Hepatocyte (in vitro differentiated cells): ENCODE results near the gene ITPKA. TPM values are rescaled to one million over a fixed set of nuclear protein-coding genes. Genes with fewer than 3 reads are reported as not detected.
A peak's percentile ranks its signal among the peaks of the same experiment; 100 is the strongest.

ENCODE experiments used
- DNase-seq: peaks from one replicate; pipeline ENCODE4 v3.0.0-alpha.2; 2016; ENCODE audit warnings: low spot score
- H2AFZ ChIP-seq: fragments of 200-600 bp; sonication (generic); 2 replicates; pipeline ENCODE4 v1.6.0; 2016; ENCODE audit warnings: antibody characterized with exemption, mild to moderate bottlenecking
- H3K27ac ChIP-seq: fragments of 200-600 bp; sonication (generic); 2 replicates; pipeline ENCODE4 v1.5.1; 2016; ENCODE audit warnings: mild to moderate bottlenecking
- H3K27me3 ChIP-seq: fragments of 200-600 bp; sonication (generic); 2 replicates; pipeline ENCODE4 v1.6.1; 2016
- H3K36me3 ChIP-seq: fragments of 200-600 bp; sonication (generic); replicated peaks from 2 replicates; pipeline ENCODE4 v1.5.1; 2016; ENCODE audit warnings: low read depth; ENCODE audit not compliant: insufficient read depth
- H3K4me1 ChIP-seq: fragments of 200-600 bp; sonication (generic); 2 replicates; pipeline ENCODE4 v1.5.1; 2016; ENCODE audit warnings: mild to moderate bottlenecking, moderate library complexity; ENCODE audit not compliant: insufficient read depth
- H3K4me2 ChIP-seq: fragments of 200-600 bp; sonication (generic); 2 replicates; pipeline ENCODE4 v1.6.0; 2016
- H3K4me3 ChIP-seq: fragments of 200-600 bp; sonication (generic); 2 replicates; pipeline ENCODE4 v1.5.1; 2016; ENCODE audit warnings: mild to moderate bottlenecking
- H3K79me2 ChIP-seq: fragments of 200-600 bp; sonication (generic); 2 replicates; pipeline ENCODE4 v1.6.0; 2017; ENCODE audit warnings: mild to moderate bottlenecking
- H3K9me2 ChIP-seq: fragments of 200-600 bp; sonication (generic); replicated peaks from 2 replicates; pipeline ENCODE4 v1.6.0; 2017; ENCODE audit warnings: mild to moderate bottlenecking; ENCODE audit not compliant: insufficient read depth
- H3K9me3 ChIP-seq: fragments of 200-600 bp; sonication (generic); 2 replicates; pipeline ENCODE4 v1.5.1; 2016; ENCODE audit warnings: low read depth, mild to moderate bottlenecking
- H4K20me1 ChIP-seq: fragments of 200-600 bp; sonication (generic); 2 replicates; pipeline ENCODE4 v1.6.0; 2016; ENCODE audit warnings: mild to moderate bottlenecking; ENCODE audit not compliant: insufficient read depth, poor library complexity, severe bottlenecking
- CTCF ChIP-seq: fragments of 200-600 bp; sonication (generic); IDR thresholded peaks from 2 replicates; pipeline ENCODE4 v1.5.1; 2016; ENCODE audit warnings: antibody characterized with exemption, mild to moderate bottlenecking; ENCODE audit not compliant: poor library complexity
- EZH2 ChIP-seq: fragments of 200-600 bp; sonication (generic); IDR thresholded peaks from 2 replicates; pipeline ENCODE4 v1.6.1; 2016; ENCODE audit warnings: antibody characterized with exemption, mild to moderate bottlenecking, borderline replicate concordance
- EZH2phosphoT487 ChIP-seq: fragments of 200-600 bp; sonication (generic); IDR thresholded peaks from one replicate; pipeline ENCODE4 v1.6.1; 2018; ENCODE audit warnings: antibody characterized with exemption, mild to moderate bottlenecking, low read depth, moderate library complexity; ENCODE audit not compliant: unreplicated experiment, severe bottlenecking
- WGBS: methylation state at CpG from one replicate; pipeline ENCODE4 v1.1.6; 2016; ENCODE audit warnings: low lambda C conversion rate; ENCODE audit errors: missing lambda C conversion rate; 5-methylcytosine and 5-hydroxymethylcytosine counted together
- polyA plus RNA-seq: library from polyadenylated mRNA; unstranded; fragments of >200 nt; fragmentation: Nextera tagmentation; extraction: Ambion mirVana; gene quantifications from 2 replicates; pipeline ENCODE4 v1.2.1, GENCODE V29; 2016
- total RNA-seq: library from RNA; depleted of rRNA; stranded (reverse); fragments of >200 nt; gene quantifications from 2 replicates; pipeline ENCODE4 v1.2.3, GENCODE V29; 2014

The ITPKA gene
- total and polyA plus RNA-seq, 2 experiments from 2014 or later: 20.5 to 33.3 TPM

DNA sequence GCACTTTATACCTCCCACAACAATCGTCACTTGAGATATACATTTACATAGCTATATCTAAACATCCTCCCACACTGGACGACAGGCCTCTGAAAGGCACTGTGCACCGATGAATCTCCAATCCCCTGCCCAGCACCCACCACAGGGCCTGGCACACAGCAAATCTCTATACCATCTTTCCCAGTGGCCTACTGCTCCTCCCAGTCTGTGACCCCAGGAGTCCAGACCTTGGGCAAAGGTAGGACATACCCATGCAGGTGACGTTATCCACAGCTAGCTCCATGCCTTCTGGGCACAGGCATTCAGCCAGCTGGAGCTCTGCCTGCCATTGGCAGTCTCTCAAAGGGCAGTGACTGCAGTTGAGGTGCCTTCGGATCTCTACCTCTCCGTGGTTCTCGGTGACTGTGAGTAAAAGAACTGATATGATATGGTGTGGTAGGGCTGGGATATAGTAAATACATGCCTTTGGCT lies 14.2 kb downstream of the ITPKA start:
- Histone ChIP-seq H3K9me3 (no peaks in the 10 kb centered on the region), H3K4me3 (no peak overlapping the region), H3K79me2 (no peaks in the 10 kb centered on the region), H4K20me1 (peaks cover 2% of the 10 kb centered on the region), H3K27me3 (peaks cover 46% of the 10 kb centered on the region), H3K9me2 (no peaks in the 10 kb centered on the region), H3K27ac (no peak overlapping the region), H3K4me1 (peaks cover 13% of the 10 kb centered on the region), H3K4me2 (no peak overlapping the region), H2AFZ (no peak overlapping the region), H3K36me3 (no peaks in the 10 kb centered on the region)
- no peak for DNase-seq
- 83% methylated on average over 7 of the region's 7 CpGs for WGBS
- no peak for TF ChIP-seq EZH2phosphoT487
- TF ChIP-seq CTCF: no peak
- TF ChIP-seq EZH2: no peak

- H3K9me3 ChIP-seq: no peaks in the 10 kb centered on the region
- peaks cover 2% of the 10 kb centered on the region for H4K20me1 ChIP-seq
- H3K4me3 ChIP-seq: no peak overlapping the region
- H3K79me2 ChIP-seq: no peaks in the 10 kb centered on the region
- whole genome bisulfite sequencing: 56% methylated on average over 7 of the region's 7 CpGs
- H3K27me3 ChIP-seq: peaks cover 46% of the 10 kb centered on the region
- DNase-seq: no peak
- H3K27ac ChIP-seq: no peak overlapping the region
- peaks cover 21% of the 10 kb centered on the region for H3K4me1 ChIP-seq
- no peaks in the 10 kb centered on the region for H3K9me2 ChIP-seq
- H3K4me2 ChIP-seq: peak overlapping the region; percentile 97
- no peak overlapping the region for H2AFZ ChIP-seq
- H3K36me3 ChIP-seq: no peaks in the 10 kb centered on the region
- TF ChIP-seq EZH2: peak; percentile 59
- no peak for TF ChIP-seq CTCF
- no peak for TF ChIP-seq EZH2phosphoT487
Measured at GRCh38 chr15:41510728-41511127, 17.1 kb downstream of the ITPKA start.

DNA sequence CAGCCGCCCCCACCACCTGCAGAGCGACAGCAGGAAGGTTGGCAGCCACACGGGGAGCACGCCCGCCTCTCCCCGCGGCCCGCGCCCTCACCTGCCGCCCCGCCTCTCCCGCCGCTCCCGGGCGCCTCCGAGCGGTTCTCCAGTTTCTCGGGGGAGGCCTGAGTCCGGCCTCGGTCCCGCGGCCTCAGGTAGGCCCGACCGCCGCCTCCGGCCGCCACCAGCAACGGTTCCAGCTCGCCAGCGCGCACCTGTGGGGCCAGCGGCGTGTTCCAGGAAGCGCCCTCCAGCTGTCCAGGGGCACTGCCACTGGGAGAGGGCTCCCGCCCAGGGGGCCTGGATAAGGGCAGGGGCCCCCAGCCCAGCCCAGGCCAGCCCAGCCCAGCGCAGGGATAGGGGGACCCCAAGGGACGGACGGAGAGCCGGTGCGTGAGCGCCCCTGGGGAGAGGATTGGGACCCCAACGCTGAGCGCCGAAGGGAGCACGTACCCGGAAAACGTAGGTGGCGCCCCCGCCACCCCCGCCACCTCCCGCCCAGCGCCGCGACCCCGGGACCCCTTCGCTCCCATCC lies 17.7 kb downstream of the ITPKA start:
- peaks cover 21% of the 10 kb centered on the region for H3K4me1 ChIP-seq
- H3K4me3 ChIP-seq: peak overlapping the region; percentile 13
- H3K79me2 ChIP-seq: no peaks in the 10 kb centered on the region
- H2AFZ ChIP-seq: no peak overlapping the region
- H3K27ac ChIP-seq: no peak overlapping the region
- peak; percentile 63 for TF ChIP-seq EZH2phosphoT487
- no peak for TF ChIP-seq CTCF
- TF ChIP-seq EZH2: peak; percentile 64
- peaks cover 46% of the 10 kb centered on the region for H3K27me3 ChIP-seq
- no peaks in the 10 kb centered on the region for H3K9me3 ChIP-seq
- H4K20me1 ChIP-seq: peaks cover 2% of the 10 kb centered on the region
- DNase-seq: peak; percentile 55
- H3K9me2 ChIP-seq: no peaks in the 10 kb centered on the region
- H3K36me3 ChIP-seq: no peaks in the 10 kb centered on the region
- peak overlapping the region; percentile 97 for H3K4me2 ChIP-seq
- WGBS: 3% methylated on average over 17 of the region's 56 CpGs
